BJ (cell line): ENCODE results near the gene GPD2. TPM values are rescaled to one million over a fixed set of nuclear protein-coding genes. Genes with fewer than 3 reads are reported as not detected.
"Not testable (repeated sequence)": the region's sequence is repeated elsewhere in the genome, so short reads cannot be mapped to it uniquely, and the experiment has no call there.

Experiments
- CTCF ChIA-PET: fragments of 350-600 bp; formaldehyde crosslinking; extraction: SDS; loops from one replicate; lab custom pipeline; 2021; ENCODE audit warnings: antibody characterized with exemption, inconsistent platforms; lab: Yijun Ruan, JAX
- POLR2A ChIA-PET: fragments of 300-600 bp; sonication (Branson Sonifier 250); formaldehyde crosslinking; extraction: SDS; loops from one replicate; lab custom pipeline; 2021; ENCODE audit warnings: antibody characterized with exemption; lab: Charles Lee
- DNase-seq: peaks from one replicate; pipeline ENCODE4 v3.0.0-alpha.2; 2011; ENCODE audit warnings: low read depth
- H3K27me3 ChIP-seq: 2 replicates; pipeline ENCODE4 v1.6.0; 2011; ENCODE audit warnings: low read length; ENCODE audit not compliant: control insufficient read depth, insufficient read depth
- H3K36me3 ChIP-seq: 2 replicates; pipeline ENCODE4 v1.5.1; 2011; ENCODE audit warnings: low read length; ENCODE audit not compliant: control insufficient read depth, insufficient read depth
- H3K4me3 ChIP-seq: 2 replicates; pipeline ENCODE4 v1.5.1; 2011; ENCODE audit warnings: low read depth, mild to moderate bottlenecking, control low read depth, low read length
- polyA plus RNA-seq: library from polyadenylated mRNA; depleted of rRNA; stranded (reverse); fragments of >200 nt; gene quantifications from 2 replicates; pipeline ENCODE4 v1.2.3, GENCODE V29; 2011
- TF ChIP-seq, protein P1 (sequence below): IDR thresholded peaks from 2 replicates; pipeline ENCODE4 v1.5.1; 2011; ENCODE audit warnings: low read depth, mild to moderate bottlenecking, control low read depth, inconsistent platforms, low read length, moderate library complexity; ENCODE audit not compliant: insufficient read depth

GPD2 gene
- polyA plus RNA-seq, 1 experiment, result 13.5 TPM

DNA sequence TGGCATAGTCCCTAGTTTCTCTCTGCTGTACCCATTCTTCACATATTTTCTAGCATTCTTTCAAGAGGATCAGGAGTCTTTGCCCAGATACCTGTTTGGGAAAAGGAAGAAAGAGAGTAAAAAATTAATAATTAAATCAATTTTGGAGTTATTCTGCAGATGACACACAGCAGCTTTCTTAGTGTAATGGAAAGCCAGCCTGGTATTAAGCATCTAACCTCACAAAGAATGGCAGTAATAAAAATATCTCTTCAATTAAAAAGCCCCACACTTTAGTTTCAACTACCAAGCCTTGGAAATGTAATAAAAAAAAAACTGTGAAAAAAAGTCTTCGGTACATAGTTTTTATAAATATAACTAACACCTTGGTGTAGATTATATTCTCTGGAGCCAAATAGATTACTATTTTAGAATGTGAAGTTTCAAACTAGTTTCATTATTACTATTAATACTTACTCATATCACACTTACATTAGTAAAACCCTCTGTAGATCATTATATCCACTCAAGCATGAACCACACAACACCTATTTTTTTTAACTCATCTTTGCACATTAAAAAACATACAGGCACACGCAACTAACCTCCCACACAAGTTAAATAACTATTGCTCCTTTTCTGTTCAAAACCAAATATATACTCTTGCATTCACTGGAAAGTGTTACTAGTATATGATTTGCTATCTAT is 90.9 kb downstream of the GPD2 start:
- POLR2A ChIA-PET, result no interaction called here
- no peaks in the 10 kb centered on the region for H3K27me3 ChIP-seq
- CTCF ChIA-PET, result no interaction called here
- no peak for DNase-seq
- H3K36me3 ChIP-seq, result no peaks in the 10 kb centered on the region
- H3K4me3 ChIP-seq, result no peak overlapping the region
- TF ChIP-seq, protein P1, sequence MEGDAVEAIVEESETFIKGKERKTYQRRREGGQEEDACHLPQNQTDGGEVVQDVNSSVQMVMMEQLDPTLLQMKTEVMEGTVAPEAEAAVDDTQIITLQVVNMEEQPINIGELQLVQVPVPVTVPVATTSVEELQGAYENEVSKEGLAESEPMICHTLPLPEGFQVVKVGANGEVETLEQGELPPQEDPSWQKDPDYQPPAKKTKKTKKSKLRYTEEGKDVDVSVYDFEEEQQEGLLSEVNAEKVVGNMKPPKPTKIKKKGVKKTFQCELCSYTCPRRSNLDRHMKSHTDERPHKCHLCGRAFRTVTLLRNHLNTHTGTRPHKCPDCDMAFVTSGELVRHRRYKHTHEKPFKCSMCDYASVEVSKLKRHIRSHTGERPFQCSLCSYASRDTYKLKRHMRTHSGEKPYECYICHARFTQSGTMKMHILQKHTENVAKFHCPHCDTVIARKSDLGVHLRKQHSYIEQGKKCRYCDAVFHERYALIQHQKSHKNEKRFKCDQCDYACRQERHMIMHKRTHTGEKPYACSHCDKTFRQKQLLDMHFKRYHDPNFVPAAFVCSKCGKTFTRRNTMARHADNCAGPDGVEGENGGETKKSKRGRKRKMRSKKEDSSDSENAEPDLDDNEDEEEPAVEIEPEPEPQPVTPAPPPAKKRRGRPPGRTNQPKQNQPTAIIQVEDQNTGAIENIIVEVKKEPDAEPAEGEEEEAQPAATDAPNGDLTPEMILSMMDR, result no peak

- H3K4me3 ChIP-seq, CTCF ChIA-PET, DNase-seq, H3K27me3 ChIP-seq, POLR2A ChIA-PET, H3K36me3 ChIP-seq: not testable (repeated sequence)
Observed at GRCh38 chr2:156528583-156528982, 92.4 kb downstream of the GPD2 start.

- no peak for DNase-seq
- no peaks in the 10 kb centered on the region for H3K36me3 ChIP-seq
- H3K27me3 ChIP-seq, result no peaks in the 10 kb centered on the region
- H3K4me3 ChIP-seq, result no peak overlapping the region
- TF ChIP-seq, protein P1, result no peak
- ChIA-PET CTCF (interaction anchor here (0.8 to 1.0 kb wide), 2 partner anchors 9 to 661 kb away, joined by 3 read pairs; no protein-coding TSS in a partner anchor), POLR2A (no interaction called here)
Observed at GRCh38 chr2:156532989-156533388, 96.8 kb downstream of the GPD2 start.

- CTCF ChIA-PET, result interaction anchor here (0.6 kb wide), 1 partner anchor 78 kb away, joined by 3 read pairs; no protein-coding TSS in a partner anchor
- DNase-seq, result no peak
- no peaks in the 10 kb centered on the region for H3K27me3 ChIP-seq
- POLR2A ChIA-PET, result no interaction called here
- no peak overlapping the region for H3K4me3 ChIP-seq
- TF ChIP-seq, protein P1, result no peak
- no peaks in the 10 kb centered on the region for H3K36me3 ChIP-seq
Observed at GRCh38 chr2:156536534-156536933, 100.4 kb downstream of the GPD2 start.

DNA sequence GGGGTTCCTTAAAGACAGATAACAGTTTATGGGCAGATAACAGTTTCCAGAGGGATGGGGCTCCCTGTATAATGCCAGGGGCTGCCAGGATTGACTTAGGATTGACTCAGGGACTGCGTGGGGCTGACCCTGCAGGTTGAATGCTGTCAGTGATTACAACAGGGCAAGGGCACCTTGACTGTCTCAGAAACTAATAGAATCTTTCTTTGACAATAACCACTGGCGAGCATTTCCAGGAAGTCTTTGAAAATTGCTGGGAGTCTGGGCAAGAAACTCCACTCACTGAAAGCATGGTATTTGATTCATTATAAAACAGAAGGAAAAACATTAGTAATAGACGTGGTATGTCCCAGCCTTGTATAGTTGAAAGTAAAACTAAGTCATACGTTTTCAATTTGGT is 101.0 kb downstream of the GPD2 start:
- Histone ChIP-seq H3K27me3 (no peaks in the 10 kb centered on the region), H3K36me3 (no peaks in the 10 kb centered on the region), H3K4me3 (no peak overlapping the region)
- TF ChIP-seq, protein P1, result no peak
- ChIA-PET POLR2A (no interaction called here), CTCF (no interaction called here)
- peak; percentile 46 for DNase-seq
